Panc1 (cell line): ENCODE data around the gene SH3TC1. TPM values are rescaled to one million over a fixed set of nuclear protein-coding genes. Genes with fewer than 3 reads are reported as not detected.

ENCODE experiments used
- ATAC-seq: fragments of 200-7000 bp; cut with Tn5 transposase; 2 replicates; pipeline ENCODE4 v1.9.1; 2020; ENCODE audit warnings: mild to moderate bottlenecking, moderate library complexity
- BruUV-seq: library from RNA; stranded (reverse); fragments of 400-500 nt; replicated peaks from 2 replicates; lab custom pipeline; 2021; lab: Mats Ljungman, UMichigan
- CTCF ChIA-PET: fragments of 300-600 bp; sonication (Branson Sonifier 250); formaldehyde crosslinking; loops from one replicate; lab custom pipeline; 2022; ENCODE audit warnings: antibody characterized with exemption; lab: Charles Lee
- POLR2A ChIA-PET: fragments of 300-600 bp; sonication (Branson Sonifier 250); formaldehyde crosslinking; loops from one replicate; lab custom pipeline; 2022; ENCODE audit warnings: antibody characterized with exemption; lab: Charles Lee
- DNase-seq: peaks from one replicate; pipeline ENCODE4 v3.0.0-alpha.2; 2010; ENCODE audit warnings: low read depth, low spot score
- H3K27ac ChIP-seq: 2 replicates; pipeline ENCODE4 v1.5.1; 2011; ENCODE audit warnings: mild to moderate bottlenecking, low read length, inconsistent platforms
- H3K27me3 ChIP-seq: fragments of 200-500 bp; sonication (Bioruptor generic); 2 replicates; pipeline ENCODE4 v1.6.0; 2014; ENCODE audit warnings: low read length, inconsistent platforms; ENCODE audit not compliant: control insufficient read depth, insufficient read depth
- H3K36me3 ChIP-seq: fragments of 200-500 bp; sonication (Bioruptor generic); 2 replicates; pipeline ENCODE4 v1.5.1; 2014; ENCODE audit warnings: inconsistent platforms, mild to moderate bottlenecking, low read length, moderate library complexity; ENCODE audit not compliant: control insufficient read depth, insufficient read depth
- H3K4me1 ChIP-seq: 2 replicates; pipeline ENCODE4 v1.5.1; 2011; ENCODE audit warnings: inconsistent platforms, mild to moderate bottlenecking, low read length, moderate library complexity; ENCODE audit not compliant: control insufficient read depth, insufficient read depth
- H3K4me3 ChIP-seq, 2 experiments: 2 replicates each; pipeline ENCODE4 v1.5.1; 2011 to 2012; ENCODE audit warnings: low read depth in 2 of 2, low read length in 2 of 2, mild to moderate bottlenecking in 2 of 2, inconsistent platforms in 1 of 2, moderate library complexity in 1 of 2
- H3K9me3 ChIP-seq: fragments of 200-500 bp; sonication (Bioruptor generic); 2 replicates; pipeline ENCODE4 v1.5.1; 2014; ENCODE audit warnings: low read depth, mild to moderate bottlenecking, inconsistent platforms, low read length, moderate library complexity; ENCODE audit not compliant: control insufficient read depth, insufficient read depth
- POLR2AphosphoS5 ChIP-seq: IDR thresholded peaks from 2 replicates; pipeline ENCODE4 v1.6.1; 2012; ENCODE audit warnings: mild to moderate bottlenecking, low read depth, low read length, moderate library complexity
- SIN3A ChIP-seq: IDR thresholded peaks from 2 replicates; pipeline ENCODE4 v1.6.1; 2012; ENCODE audit warnings: low read depth, mild to moderate bottlenecking, low read length, moderate library complexity, borderline replicate concordance; ENCODE audit not compliant: insufficient read depth
- TCF7L2 ChIP-seq: IDR thresholded peaks from 2 replicates; pipeline ENCODE4 v1.6.1; 2011; ENCODE audit warnings: mild to moderate bottlenecking, low read depth, low read length, inconsistent platforms
- in situ Hi-C: cut with HindIII; loops from 2 replicates; pipeline ENCODE4 v1.10.0; 2016; ENCODE audit warnings: low sequenced_read_pairs, low pct_unique_long_range_greater_than_20kb
- intact Hi-C: fragments of 100-400 bp; cut with micrococcal nuclease; formaldehyde crosslinking; loops from one replicate; pipeline ENCODE4 v1.10.0; 2022; ENCODE audit not compliant: unreplicated experiment
- total RNA-seq: library from RNA; stranded (reverse); gene quantifications from one replicate; pipeline ENCODE4 v1.2.1, GENCODE V29; 2021; ENCODE audit not compliant: unreplicated experiment
- TF ChIP-seq, protein P1 (sequence below), 2 experiments: IDR thresholded peaks; 2 replicates each; pipeline ENCODE4 v1.6.1; 2011 to 2012; ENCODE audit warnings: low read depth in 2 of 2, control low read depth in 1 of 2, low read length in 1 of 2, mild to moderate bottlenecking in 1 of 2, moderate library complexity in 1 of 2; ENCODE audit not compliant: insufficient read depth in 1 of 2
- TF ChIP-seq, protein P2 (sequence below): fragments of 450-650 bp; IDR thresholded peaks from 2 replicates; pipeline ENCODE4 v1.5.1; 2017; ENCODE audit warnings: mild to moderate bottlenecking

SH3TC1 gene
- total RNA-seq, 1 experiment from 2014 or later, result 4.5 TPM

DNA sequence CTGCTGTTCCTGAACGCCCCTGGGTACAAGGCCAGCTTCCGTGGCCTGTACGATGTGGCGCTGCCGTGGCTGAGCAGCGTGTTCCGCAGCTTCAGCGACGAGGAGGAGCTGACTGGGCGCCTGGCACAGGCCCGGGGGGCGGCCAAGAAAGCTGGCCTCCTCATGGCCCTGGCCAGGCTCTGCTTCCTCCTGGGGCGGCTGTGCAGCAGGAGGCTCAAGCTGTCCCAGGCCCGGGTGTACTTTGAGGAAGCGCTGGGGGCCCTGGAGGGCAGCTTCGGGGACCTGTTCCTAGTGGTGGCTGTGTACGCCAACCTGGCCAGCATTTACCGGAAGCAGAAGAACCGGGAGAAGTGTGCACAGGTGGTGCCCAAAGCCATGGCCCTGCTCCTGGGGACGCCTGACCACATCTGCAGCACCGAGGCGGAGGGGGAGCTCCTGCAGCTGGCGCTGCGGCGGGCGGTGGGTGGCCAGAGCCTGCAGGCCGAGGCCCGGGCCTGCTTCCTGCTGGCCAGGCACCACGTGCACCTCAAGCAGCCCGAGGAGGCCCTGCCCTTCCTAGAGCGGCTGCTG is 28.2 kb downstream of the SH3TC1 start:
- TF ChIP-seq SIN3A, result no peak
- TF ChIP-seq, protein P1, sequence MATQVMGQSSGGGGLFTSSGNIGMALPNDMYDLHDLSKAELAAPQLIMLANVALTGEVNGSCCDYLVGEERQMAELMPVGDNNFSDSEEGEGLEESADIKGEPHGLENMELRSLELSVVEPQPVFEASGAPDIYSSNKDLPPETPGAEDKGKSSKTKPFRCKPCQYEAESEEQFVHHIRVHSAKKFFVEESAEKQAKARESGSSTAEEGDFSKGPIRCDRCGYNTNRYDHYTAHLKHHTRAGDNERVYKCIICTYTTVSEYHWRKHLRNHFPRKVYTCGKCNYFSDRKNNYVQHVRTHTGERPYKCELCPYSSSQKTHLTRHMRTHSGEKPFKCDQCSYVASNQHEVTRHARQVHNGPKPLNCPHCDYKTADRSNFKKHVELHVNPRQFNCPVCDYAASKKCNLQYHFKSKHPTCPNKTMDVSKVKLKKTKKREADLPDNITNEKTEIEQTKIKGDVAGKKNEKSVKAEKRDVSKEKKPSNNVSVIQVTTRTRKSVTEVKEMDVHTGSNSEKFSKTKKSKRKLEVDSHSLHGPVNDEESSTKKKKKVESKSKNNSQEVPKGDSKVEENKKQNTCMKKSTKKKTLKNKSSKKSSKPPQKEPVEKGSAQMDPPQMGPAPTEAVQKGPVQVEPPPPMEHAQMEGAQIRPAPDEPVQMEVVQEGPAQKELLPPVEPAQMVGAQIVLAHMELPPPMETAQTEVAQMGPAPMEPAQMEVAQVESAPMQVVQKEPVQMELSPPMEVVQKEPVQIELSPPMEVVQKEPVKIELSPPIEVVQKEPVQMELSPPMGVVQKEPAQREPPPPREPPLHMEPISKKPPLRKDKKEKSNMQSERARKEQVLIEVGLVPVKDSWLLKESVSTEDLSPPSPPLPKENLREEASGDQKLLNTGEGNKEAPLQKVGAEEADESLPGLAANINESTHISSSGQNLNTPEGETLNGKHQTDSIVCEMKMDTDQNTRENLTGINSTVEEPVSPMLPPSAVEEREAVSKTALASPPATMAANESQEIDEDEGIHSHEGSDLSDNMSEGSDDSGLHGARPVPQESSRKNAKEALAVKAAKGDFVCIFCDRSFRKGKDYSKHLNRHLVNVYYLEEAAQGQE (IDR thresholded peaks at IDR 0.05; ENCODE audit: insufficient read depth in 1 of 2, low read depth in 2 of 2, low read length in 1 of 2), result no peak
- TF ChIP-seq, protein P2, sequence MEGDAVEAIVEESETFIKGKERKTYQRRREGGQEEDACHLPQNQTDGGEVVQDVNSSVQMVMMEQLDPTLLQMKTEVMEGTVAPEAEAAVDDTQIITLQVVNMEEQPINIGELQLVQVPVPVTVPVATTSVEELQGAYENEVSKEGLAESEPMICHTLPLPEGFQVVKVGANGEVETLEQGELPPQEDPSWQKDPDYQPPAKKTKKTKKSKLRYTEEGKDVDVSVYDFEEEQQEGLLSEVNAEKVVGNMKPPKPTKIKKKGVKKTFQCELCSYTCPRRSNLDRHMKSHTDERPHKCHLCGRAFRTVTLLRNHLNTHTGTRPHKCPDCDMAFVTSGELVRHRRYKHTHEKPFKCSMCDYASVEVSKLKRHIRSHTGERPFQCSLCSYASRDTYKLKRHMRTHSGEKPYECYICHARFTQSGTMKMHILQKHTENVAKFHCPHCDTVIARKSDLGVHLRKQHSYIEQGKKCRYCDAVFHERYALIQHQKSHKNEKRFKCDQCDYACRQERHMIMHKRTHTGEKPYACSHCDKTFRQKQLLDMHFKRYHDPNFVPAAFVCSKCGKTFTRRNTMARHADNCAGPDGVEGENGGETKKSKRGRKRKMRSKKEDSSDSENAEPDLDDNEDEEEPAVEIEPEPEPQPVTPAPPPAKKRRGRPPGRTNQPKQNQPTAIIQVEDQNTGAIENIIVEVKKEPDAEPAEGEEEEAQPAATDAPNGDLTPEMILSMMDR, result no peak
- no peak for TF ChIP-seq TCF7L2
- no peak for TF ChIP-seq POLR2AphosphoS5
- ChIA-PET POLR2A (interaction anchor here (0.6 kb wide), 1 partner anchor 26 kb away, joined by 5 read pairs; no protein-coding TSS in a partner anchor), CTCF (no interaction called here)
- Histone ChIP-seq H3K27me3 (no peaks in the 10 kb centered on the region), H3K4me3 (no peak overlapping the region), H3K27ac (no peak overlapping the region), H3K9me3 (no peaks in the 10 kb centered on the region), H3K36me3 (no peaks in the 10 kb centered on the region), H3K4me1 (no peaks in the 10 kb centered on the region; the same call in none of the 2 replicates)
- intact Hi-C loops (no loop called here), in situ Hi-C loops (no loop called here)
- ATAC-seq (no peak), DNase-seq (no peak)
- BruUV-seq, result no TSS peak

DNA sequence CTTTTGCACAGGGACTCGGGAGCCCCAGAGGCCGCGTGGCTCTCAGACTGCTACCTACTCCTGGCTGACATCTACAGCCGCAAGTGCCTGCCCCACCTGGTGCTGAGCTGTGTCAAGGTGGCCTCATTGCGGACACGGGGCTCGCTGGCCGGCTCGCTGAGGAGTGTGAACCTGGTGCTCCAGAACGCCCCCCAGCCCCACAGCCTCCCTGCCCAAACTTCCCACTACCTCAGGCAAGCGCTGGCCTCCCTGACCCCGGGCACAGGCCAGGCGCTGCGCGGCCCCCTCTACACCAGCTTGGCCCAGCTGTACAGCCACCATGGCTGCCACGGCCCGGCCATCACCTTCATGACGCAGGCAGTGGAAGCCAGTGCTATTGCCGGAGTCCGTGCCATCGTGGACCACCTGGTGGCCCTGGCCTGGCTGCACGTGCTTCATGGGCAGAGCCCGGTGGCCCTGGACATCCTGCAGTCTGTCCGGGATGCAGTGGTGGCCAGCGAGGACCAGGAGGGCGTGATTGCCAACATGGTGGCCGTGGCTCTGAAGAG is 28.8 kb downstream of the SH3TC1 start:
- CTCF ChIA-PET, result no interaction called here
- no TSS peak for BruUV-seq
- in situ Hi-C loops, result no loop called here

More for the DNA sequence above, 28.8 kb downstream of the SH3TC1 start:
- H3K9me3 ChIP-seq, result no peaks in the 10 kb centered on the region
- no peaks in the 10 kb centered on the region; the same call in none of the 2 replicates for H3K4me1 ChIP-seq
- ATAC-seq (no peak), DNase-seq (no peak)
- H3K4me3 ChIP-seq, result no peak overlapping the region
- intact Hi-C loops, result no loop called here
- no peaks in the 10 kb centered on the region for H3K36me3 ChIP-seq
- H3K27ac ChIP-seq, result no peak overlapping the region
- TF ChIP-seq POLR2AphosphoS5 (no peak), TCF7L2 (no peak), SIN3A (no peak)
- TF ChIP-seq, protein P2, result no peak
- TF ChIP-seq, protein P1 (IDR thresholded peaks at IDR 0.05; ENCODE audit: insufficient read depth in 1 of 2, low read depth in 2 of 2, low read length in 1 of 2), result no peak
- POLR2A ChIA-PET, result interaction anchor here (0.6 kb wide), 1 partner anchor 25 kb away, joined by 5 read pairs; no protein-coding TSS in a partner anchor
- no peaks in the 10 kb centered on the region for H3K27me3 ChIP-seq
